Adrenal gland (tissue), 12 donors: ENCODE data around the gene C11orf68. TPM values are rescaled to one million over a fixed set of nuclear protein-coding genes. Genes with fewer than 3 reads are reported as not detected.

Source experiments
- DNase-seq, 7 donors: peaks; one replicate each; pipeline ENCODE4 v3.0.0-alpha.2; 2019 to 2020
- H3K27ac ChIP-seq, 5 donors: fragments of 200-600 bp; sonication (generic) in 4 of 5; 1 replicate in 3 of 5; 2 replicates in 2 of 5; pipeline versions ENCODE4 v1.5.1 to v1.8.0; 2016 to 2020; ENCODE audit warnings: mild to moderate bottlenecking in 1 of 5
- H3K27me3 ChIP-seq: fragments of 200-600 bp; 2 replicates; pipeline ENCODE4 v1.8.0; 2021
- H3K36me3 ChIP-seq, 2 donors: fragments of 200-600 bp; replicated peaks in 1 of 2; 1 replicate in 1 of 2; 2 replicates in 1 of 2; pipeline versions ENCODE4 v1.5.1 to v1.8.0; 2018 to 2022
- H3K4me1 ChIP-seq, 2 donors: fragments of 200-600 bp; replicated peaks in 1 of 2; 1 replicate in 1 of 2; 2 replicates in 1 of 2; pipeline versions ENCODE4 v1.5.1 to v1.8.0; 2018 to 2021
- H3K4me3 ChIP-seq, 4 donors: fragments of 200-600 bp; sonication (generic) in 3 of 4; one replicate each; pipeline ENCODE4 v1.5.1; 2016 to 2018
- H3K9me3 ChIP-seq, 3 donors: fragments of 200-600 bp; sonication (generic) in 1 of 3; replicated peaks in 1 of 3; 1 replicate in 2 of 3; 2 replicates in 1 of 3; pipeline versions ENCODE4 v1.5.1 to v1.8.0; 2016 to 2021
- CTCF ChIP-seq, 6 experiments: fragments of 450-650 bp in 4 of 6; fragments of 200-600 bp in 2 of 6; sonication (generic) in 1 of 6; IDR thresholded peaks; 1 replicate in 5 of 6; 2 replicates in 1 of 6; pipeline versions ENCODE4 v1.5.1 to v1.8.0; 2016 to 2021; ENCODE audit warnings: antibody characterized with exemption in 6 of 6, mild to moderate bottlenecking in 2 of 6, moderate library complexity in 1 of 6
- POLR2A ChIP-seq, 2 donors: fragments of 450-650 bp; IDR thresholded peaks; one replicate each; pipeline ENCODE4 v1.6.1; 2017; ENCODE audit warnings: antibody characterized with exemption in 2 of 2, mild to moderate bottlenecking in 2 of 2, moderate library complexity in 1 of 2
- WGBS, 4 donors: extraction: QIAGEN DNeasy Blood & Tissue Kit in 2 of 4; methylation state at CpG; one replicate each; pipeline versions ENCODE4 v1.1.5 to v1.1.7; 2013 to 2017; 5-methylcytosine and 5-hydroxymethylcytosine counted together
- intact Hi-C, 2 donors: fragments of 100-400 bp; cut with DNase I; formaldehyde crosslinking; loops; one replicate each; pipeline versions ENCODE4 v1.14.1 to v1.15.0; 2022 to 2023
- polyA plus RNA-seq, 3 donors: library from polyadenylated mRNA; stranded (reverse); fragments of 200-250 nt in 2 of 3; fragments of 350-450 nt in 1 of 3; fragmentation: Illumina TruSeq in 1 of 3; extraction: RNeasy Lipid Tissue Mini Kit (QIAGEN cat#74804) in 1 of 3; gene quantifications; one replicate each; pipeline ENCODE4 v1.2.3, GENCODE V29; 2013 to 2014
- total RNA-seq, 9 donors: library from RNA; depleted of rRNA in 4 of 9; stranded (reverse); fragments of >200 nt in 4 of 9; fragments of 120-200 nt in 1 of 9; fragmentation: NEBNext Ultra II Directional in 1 of 9; extraction: Animal tissue kit (Norgen Biotek cat#: 25700) in 1 of 9; gene quantifications; one replicate each; pipeline versions ENCODE4 v1.1.0 to v1.2.4, GENCODE V29; 2013 to 2023
- donor health status: healthy with polysubstance abuse.
- donor health status: Bipolar disorder and iron deficiency.
- donor health status: DM: yes; HTN: yes; CAD: no.
- donor health status: DM: no; HTN: no; CAD: no.
- donor health status: DM: no; HTN: no; CAD: no.
- donor health status: DM: yes; HTN: yes; CAD: no.

The C11orf68 gene
- total and polyA plus RNA-seq, 12 donors = 11.5 to 51.9 (median 26.9) TPM

- H3K27me3 ChIP-seq = no peaks in the 10 kb centered on the region
- no peaks in the 10 kb centered on the region for H3K4me1 ChIP-seq
- H3K36me3 ChIP-seq = no peaks in the 10 kb centered on the region
- TF ChIP-seq CTCF (IDR thresholded peaks at IDR 0.05) = no peak
- TF ChIP-seq POLR2A (IDR thresholded peaks at IDR 0.05) = no peak
- no peak overlapping the region for H3K27ac ChIP-seq
- no peak overlapping the region for H3K4me3 ChIP-seq
- 77 to 86% (median 83%) methylated on average over 8 to 12 of the region's 12 CpGs for WGBS, 4 donors
- no peak for DNase-seq
- intact Hi-C loops = no loop called here
- H3K9me3 ChIP-seq = no peaks in the 10 kb centered on the region
Measured at GRCh38 chr11:65947603-65948125, 28.8 kb upstream of the C11orf68 start.

DNA sequence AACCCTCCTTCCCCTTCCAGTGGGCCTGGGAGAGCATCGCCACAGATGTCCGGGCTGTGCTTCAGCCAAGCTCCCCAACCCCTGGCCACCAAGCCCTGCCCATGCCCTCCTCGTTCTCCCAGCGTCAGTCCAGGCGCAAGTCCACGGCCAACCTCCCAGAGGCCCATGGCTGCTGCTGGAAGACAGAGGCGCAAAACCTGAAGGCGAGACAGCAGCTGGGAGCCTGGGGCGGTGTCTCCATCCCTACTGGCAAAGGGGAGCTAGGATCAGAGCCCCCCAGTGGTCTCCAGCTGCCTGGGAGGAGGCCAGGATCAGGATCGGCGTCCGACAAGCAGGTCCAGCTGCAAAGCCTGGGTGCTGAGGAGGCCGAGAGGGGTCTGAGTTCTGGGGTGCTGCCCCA lies 28.3 kb upstream of the C11orf68 start:
- 63 to 78% (median 66%) methylated on average over 7 to 13 of the region's 13 CpGs for WGBS, 4 donors
- no peaks in the 10 kb centered on the region for H3K27me3 ChIP-seq
- H3K9me3 ChIP-seq = no peaks in the 10 kb centered on the region
- H3K4me3 ChIP-seq = no peak overlapping the region
- no peak overlapping the region for H3K27ac ChIP-seq
- DNase-seq = no peak
- no peaks in the 10 kb centered on the region for H3K4me1 ChIP-seq
- H3K36me3 ChIP-seq = no peaks in the 10 kb centered on the region
- intact Hi-C loops = no loop called here
- no peak for TF ChIP-seq CTCF (IDR thresholded peaks at IDR 0.05)
- TF ChIP-seq POLR2A (IDR thresholded peaks at IDR 0.05) = no peak

DNA sequence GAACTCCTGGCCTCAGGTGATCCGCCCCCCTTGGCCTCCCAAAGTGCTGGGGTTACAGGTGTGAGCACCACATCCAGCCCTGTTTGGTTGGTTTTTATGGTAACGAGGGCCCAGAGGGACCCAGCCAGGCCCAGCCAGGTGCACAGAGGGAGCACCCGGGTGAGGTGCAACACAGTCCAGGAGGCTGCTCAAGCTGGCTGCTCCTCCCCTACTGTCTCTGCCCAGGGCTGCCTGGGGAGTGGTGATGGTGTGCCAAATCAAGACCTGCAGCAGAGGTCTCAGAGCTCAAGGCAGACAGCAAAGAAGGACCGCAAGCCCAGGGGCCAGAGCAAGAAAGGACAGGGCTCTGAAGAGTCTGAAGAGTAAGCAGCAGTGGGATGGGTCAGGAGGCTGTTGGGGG lies 27.8 kb upstream of the C11orf68 start:
- TF ChIP-seq POLR2A (IDR thresholded peaks at IDR 0.05) (no peak), CTCF (IDR thresholded peaks at IDR 0.05) (no peak)
- H3K4me3 ChIP-seq = no peak overlapping the region
- intact Hi-C loops = no loop called here
- no peaks in the 10 kb centered on the region for H3K9me3 ChIP-seq
- no peak overlapping the region for H3K27ac ChIP-seq
- 69 to 82% (median 75%) methylated on average over 2 to 4 of the region's 4 CpGs for WGBS, 4 donors
- no peaks in the 10 kb centered on the region for H3K4me1 ChIP-seq
- DNase-seq = no peak
- no peaks in the 10 kb centered on the region for H3K36me3 ChIP-seq
- no peaks in the 10 kb centered on the region for H3K27me3 ChIP-seq

GRCh38 chr11:65945941-65946558 lies 27.2 kb upstream of the C11orf68 start:
- Histone ChIP-seq H3K9me3 (no peaks in the 10 kb centered on the region), H3K36me3 (no peaks in the 10 kb centered on the region), H3K4me3 (no peak overlapping the region), H3K27me3 (no peaks in the 10 kb centered on the region), H3K4me1 (no peaks in the 10 kb centered on the region), H3K27ac (no peak overlapping the region)
- TF ChIP-seq CTCF (IDR thresholded peaks at IDR 0.05) (no peak), POLR2A (IDR thresholded peaks at IDR 0.05) (no peak)
- intact Hi-C loops = no loop called here
- DNase-seq = no peak
- WGBS, 4 donors = 84 to 91% (median 87%) methylated on average over 11 of the region's 11 CpGs
